Occipital lobe (tissue), 2 donors: ENCODE results near the gene ZNF574. TPM values are rescaled to one million over a fixed set of nuclear protein-coding genes. Genes with fewer than 3 reads are reported as not detected.
"Not testable (repeated sequence)": the region's sequence is repeated elsewhere in the genome, so short reads cannot be mapped to it uniquely, and the experiment has no call there.

Experiments
- DNase-seq: peaks from one replicate; lab custom pipeline; 2025; lab: John Stamatoyannopoulos, UW
- total RNA-seq: library from RNA; depleted of rRNA; stranded (reverse); fragments of >200 nt; gene quantifications from one replicate; pipeline ENCODE4 v1.2.3, GENCODE V29; 2014

Gene ZNF574, protein sequence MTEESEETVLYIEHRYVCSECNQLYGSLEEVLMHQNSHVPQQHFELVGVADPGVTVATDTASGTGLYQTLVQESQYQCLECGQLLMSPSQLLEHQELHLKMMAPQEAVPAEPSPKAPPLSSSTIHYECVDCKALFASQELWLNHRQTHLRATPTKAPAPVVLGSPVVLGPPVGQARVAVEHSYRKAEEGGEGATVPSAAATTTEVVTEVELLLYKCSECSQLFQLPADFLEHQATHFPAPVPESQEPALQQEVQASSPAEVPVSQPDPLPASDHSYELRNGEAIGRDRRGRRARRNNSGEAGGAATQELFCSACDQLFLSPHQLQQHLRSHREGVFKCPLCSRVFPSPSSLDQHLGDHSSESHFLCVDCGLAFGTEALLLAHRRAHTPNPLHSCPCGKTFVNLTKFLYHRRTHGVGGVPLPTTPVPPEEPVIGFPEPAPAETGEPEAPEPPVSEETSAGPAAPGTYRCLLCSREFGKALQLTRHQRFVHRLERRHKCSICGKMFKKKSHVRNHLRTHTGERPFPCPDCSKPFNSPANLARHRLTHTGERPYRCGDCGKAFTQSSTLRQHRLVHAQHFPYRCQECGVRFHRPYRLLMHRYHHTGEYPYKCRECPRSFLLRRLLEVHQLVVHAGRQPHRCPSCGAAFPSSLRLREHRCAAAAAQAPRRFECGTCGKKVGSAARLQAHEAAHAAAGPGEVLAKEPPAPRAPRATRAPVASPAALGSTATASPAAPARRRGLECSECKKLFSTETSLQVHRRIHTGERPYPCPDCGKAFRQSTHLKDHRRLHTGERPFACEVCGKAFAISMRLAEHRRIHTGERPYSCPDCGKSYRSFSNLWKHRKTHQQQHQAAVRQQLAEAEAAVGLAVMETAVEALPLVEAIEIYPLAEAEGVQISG
- 11.1 TPM for total RNA-seq

DNA sequence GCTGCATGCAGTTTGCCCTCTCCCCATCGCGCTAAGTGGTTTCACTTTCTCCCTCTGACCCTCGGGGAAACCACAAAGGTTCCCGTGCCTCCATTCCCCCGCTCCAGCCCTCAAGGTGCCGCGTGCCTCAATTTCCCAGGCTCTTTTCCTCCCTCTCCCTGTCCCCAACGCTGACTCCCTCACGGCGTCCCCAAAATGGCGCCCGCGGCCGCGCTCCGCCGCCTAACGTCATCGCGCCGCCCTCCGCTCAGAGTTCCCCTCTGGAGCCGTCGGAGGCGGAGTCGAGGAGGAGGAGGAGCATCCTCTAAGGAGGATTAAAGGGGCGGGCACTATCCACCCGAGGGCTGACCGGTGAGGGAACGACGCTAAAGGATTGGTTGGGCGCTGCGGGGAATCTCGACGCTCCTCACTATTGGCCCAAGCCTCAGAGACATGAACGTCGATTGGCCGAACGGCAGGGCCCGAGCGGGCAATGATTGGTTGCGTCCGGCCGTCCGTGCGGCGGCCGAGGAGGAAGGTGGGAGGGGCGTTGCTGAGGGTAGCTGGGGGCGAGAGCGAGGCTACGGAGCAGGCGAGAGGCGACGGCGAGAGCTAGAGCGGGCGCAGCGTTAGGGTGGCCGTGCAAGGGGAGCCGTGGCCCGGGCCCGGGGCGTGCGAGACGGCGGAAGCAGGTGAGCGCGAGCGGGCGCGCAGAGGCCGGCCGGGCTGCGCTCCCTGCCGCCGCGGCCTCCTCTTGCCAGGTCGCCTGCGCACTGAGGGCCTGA lies at the start of gene ZNF574:
Gene ZNF574 (plus strand): TSS at position 551 of the 764 bp plus-strand sequence. CDS start 2,441 bp downstream, outside the sequence.
- peak; percentile 98 for DNase-seq

DNA sequence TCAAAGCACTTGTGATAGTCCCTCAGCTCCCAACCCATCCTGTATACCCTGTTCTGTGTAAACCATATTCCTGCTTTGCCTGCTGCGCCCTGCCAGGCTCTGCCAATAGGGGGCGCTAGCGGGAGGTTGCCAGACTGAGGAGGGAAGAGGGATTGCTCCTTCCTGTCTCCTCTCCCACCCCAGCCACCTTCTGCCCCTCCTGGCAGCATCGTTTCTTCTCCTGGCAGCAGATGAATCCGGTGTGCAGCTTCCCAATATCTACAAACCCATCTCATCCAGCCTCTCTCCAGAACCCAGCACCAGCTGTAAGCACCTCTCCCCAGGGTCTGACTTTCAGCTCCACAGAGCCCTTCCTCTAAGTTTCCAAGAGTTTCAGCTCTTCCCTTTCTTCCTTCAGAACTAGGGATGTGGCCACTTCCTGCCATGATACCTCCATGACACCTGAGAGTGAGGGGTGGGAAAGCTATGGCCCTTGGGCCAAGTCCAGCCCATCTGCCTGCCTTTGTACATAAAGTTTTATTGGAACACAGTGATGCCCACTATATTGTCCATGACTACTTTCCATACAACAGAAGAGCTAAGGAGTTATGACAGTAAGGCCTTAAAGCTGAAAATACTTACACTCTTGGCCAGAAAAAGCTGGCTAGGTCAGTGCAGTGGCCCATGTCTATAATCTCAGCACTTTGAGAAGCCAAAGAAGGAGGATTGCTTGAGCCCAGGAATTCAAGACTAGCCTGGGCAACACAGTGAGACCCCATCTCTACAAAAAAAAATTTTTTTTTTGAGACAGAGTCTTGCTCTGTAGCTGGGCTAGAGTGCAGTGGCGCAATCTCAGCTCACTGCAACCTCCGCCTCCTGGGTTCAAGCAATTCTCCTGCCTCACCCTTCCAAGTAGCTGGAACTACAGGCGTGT lies 47.4 kb upstream of the ZNF574 start:
- DNase-seq, result no peak

DNA sequence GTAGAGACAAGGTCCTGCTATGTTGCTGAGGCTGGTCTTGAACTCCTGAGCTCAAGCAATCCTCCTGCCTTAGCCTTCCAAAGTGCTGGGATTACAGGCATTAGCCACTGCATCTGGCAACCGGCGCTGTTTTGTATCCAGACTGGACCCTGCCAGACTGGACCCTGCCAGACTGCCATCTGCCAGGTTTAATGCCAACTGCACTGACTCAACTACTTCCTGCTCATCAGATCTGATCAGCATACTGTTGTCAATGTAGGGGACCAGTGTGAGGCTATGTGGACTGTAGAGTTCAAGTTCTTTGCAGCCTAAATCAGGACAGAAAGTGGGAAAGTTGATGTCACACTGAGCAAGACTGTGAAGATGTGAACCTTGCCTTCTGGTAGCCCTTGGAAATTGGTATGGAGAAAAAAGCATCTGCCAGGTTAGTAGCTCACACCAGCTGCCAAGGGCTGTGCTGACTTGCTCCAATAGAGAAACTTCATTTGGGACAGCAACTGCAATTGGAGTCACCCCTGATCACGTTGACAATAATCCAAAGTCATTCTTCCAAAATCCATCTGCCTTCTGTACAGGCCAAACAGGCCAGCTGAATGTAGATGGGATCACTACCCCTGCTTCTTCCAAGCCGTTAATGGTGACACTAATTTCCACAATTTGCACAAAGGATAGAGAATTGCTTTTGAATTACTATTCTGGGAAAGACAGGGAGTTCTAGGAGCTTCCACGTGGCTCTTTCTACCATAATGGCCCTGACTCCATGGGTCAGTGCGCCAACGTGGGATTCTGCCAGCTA lies 45.1 kb upstream of the ZNF574 start:
- DNase-seq, result no peak

DNA sequence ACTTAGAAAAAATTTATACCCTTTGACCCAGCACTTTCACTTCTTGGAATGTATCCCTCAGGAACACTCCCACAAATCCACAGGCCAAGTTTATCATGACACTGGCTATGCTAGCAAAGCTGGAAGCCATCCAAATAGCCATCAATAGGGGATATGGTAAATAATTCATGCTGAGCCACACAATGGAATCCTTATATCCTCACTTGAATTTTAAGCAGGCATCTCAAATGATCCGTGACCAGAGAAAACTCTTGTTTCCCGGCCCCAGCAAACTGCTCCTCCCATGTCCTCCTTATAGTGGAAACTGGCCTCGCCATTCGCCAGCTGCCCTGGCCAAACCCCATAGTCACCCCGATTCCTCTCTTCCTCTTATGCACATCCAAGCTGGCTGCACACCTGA lies 43.5 kb upstream of the ZNF574 start:
- DNase-seq, result no peak

DNA sequence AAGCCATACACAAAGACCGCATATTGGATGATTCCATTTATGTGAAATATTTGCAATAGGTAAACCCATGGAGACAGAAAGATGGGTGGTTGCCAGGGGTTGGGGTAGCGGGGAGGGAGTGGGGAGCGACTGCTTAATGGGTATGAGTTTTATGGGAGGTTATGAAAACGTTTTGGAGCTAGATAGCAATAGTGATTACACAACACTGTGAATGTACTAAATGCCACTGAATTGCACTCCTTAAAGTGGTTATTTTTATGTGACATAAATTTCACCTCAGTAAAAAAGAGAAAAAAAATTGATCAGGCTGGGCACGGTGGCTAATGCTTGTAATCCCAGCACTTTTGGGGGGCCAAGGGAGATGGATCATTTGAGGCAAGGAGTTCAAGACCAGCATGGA lies 42.6 kb upstream of the ZNF574 start:
- no peak for DNase-seq

DNA sequence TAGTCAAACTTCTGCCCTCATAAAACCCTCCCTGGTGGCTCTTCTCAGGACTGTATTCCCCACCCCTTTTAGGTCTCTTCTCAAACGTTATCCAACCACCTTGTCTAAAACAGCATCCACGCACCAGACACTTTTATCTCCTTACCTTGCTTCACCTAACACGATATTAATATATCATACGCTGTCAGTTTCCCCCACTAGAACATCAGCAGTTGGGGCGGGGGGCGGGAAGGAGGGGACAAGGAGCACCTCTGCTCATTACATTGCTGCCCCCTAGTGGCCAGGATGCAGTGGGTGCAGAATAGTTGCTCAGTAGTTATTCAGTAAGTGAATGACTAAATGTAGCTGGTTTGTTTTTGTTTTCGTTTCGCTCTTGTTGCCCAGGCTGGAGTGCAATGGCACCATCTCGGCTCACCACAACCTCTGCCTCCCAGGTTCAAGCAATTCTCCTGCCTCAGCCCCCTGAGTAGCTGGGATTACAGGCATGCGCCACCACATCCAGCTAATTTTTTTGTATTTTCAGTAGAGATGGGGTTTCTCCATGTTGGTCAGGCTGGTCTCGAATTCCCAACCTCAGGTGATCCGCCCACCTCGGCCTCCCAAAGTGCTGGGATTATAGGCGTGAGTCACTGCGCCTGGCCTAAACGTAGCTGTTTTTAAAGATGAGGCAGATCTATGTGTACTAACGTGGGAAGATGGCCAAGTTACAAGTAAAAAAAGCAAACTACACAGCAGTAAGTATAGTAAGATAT lies 41.1 kb upstream of the ZNF574 start:
- DNase-seq, result not testable (repeated sequence)

DNA sequence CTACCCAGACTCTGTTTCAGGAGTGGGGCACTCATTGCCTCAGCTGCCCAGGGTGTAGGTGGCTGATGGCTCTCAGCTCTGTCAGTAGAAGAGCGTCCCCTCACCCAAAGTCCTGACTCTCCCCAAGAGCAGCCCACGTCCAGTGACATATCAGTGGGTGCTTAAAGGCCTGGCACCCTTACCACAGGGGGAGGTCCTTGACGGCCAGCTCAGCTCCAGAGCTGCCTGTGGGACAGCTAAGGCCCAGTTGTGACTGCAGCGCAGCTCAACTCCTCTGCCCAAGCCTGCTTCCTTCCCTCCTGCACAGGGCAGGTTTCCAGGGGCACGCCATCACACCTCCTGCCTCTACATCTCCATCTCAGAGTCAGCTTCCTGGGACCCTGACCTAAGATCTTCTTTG lies 38.3 kb upstream of the ZNF574 start:
- DNase-seq, result no peak

DNA sequence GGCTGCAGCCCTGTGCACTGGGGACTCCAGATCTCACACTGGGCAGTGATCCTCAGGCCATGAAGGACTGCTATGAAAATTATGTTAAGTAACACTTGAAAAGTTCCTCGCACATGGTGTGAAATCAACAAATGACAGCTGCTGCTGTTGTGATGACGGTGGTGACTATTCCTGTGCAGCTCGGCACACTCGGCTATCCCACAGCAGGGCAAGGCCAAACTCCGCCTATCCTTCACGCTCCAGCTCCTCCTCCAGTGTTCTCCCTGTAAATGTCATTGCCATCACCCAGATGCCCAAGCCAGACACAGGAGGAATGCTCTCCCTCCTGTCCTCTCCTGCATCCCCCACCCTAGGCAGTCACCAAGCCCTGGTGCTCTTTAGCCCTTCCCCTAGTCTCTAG lies 37.3 kb upstream of the ZNF574 start:
- peak; percentile 45 for DNase-seq

DNA sequence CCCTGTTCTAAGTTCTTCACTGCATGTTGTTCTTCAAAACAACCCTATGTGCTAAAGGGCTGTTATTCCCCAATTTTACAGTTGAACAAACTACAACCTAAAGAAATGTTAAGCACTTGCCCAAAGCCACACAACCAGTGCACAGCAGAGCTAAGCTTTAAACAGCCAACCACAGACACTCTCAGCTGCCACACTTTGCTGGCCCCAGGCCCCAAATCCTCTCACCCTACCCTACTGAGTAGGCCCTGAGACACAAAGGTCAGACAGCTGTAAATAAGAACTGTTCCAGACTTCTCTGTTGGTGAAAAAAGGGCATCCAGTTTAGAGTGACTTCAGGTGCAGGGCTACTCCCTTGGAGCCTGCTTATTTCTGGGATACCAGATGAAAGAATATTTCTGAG lies 35.9 kb upstream of the ZNF574 start:
- DNase-seq, result no peak

DNA sequence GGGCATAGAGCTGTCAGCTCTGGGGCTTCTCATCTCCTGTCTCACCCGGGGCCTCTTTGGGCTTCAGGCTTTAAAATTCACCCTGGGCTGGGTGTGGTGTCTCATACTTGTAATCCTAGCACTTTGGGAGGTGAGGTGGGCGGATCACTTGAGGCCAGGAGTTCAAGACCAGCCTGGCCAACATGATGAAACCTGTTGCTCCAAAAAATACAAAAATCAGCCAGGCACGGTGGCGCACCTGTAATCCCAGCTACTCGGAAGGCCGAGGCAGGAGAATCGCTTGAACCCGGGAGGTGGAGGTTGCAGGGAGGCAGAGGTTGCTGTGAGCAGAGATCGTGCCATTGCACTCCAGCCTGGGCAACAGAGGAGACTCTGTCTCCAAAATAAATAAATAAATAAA lies 35.5 kb upstream of the ZNF574 start:
- DNase-seq, result not testable (repeated sequence)

DNA sequence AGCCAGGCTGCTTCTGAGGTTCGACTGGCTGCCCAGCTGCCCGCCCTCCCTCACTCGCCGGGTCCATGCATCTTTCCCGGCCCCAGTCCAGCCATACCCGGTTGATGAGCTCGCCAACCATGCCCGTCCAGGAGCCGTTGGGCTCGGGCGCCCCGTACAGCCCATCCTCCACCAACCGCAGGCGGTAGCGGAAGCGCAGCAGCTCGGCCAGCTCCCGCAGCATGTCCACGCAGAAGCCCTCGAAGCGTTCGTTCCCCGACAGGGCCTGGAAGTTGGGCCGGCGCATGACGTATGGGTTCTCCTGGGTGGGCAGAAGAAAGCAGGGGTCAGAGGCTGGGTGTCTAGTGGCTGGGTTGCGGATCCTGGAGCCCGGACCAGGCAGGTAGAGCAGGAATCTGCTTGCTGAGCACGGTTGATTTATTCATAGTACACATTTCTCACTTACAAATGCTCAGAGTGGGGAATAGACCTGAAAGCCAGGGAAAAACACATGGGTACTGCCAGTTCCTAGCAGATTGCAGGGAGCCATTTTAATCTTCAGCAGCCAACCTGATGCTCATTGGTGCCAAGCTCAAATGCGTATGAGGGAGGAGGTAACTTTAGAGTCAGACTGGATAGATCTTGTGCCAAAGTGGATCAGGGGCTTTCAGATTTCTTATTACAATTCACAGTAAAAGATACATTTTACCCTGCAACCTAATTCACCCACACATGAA lies 33.4 kb upstream of the ZNF574 start:
- DNase-seq, result peak; percentile 29

DNA sequence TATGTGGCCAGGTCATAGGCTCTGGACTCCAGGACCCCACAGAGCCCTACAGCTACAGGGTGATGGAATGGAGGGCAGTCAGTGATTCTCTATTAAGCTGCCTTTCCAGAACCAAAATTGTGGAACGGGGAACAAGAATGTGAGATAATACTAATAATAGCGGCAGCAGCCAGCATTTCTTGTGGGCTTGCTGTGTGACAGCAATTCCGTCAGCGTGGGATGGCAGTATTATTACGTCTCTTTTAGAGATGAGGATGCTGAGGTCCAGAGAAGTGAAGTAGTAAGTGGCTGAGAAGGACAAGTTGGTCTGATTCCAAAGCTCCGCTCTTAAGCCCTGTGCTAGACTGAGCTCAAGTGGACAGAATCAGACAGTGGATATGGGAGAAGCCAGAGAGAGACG lies 30.4 kb upstream of the ZNF574 start:
- DNase-seq, result no peak

DNA sequence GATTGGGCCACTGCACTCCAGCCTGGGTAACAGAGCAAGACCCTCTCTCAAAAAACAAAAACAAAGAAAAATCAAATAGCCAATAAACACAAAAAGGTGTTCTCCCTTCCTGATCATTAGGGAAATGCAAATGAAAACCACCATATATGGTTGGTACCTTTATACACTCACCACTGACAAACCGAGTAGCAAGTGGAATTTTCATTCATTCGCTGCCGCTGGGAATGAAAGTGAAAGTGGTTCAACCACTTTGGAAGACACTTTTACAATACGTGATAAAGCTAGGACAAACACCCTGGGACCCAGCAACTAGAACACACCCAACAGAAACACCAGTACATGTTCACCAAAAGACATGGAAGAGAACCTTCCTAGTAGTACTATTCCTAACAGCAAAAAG lies 27.0 kb upstream of the ZNF574 start:
- DNase-seq, result no peak

DNA sequence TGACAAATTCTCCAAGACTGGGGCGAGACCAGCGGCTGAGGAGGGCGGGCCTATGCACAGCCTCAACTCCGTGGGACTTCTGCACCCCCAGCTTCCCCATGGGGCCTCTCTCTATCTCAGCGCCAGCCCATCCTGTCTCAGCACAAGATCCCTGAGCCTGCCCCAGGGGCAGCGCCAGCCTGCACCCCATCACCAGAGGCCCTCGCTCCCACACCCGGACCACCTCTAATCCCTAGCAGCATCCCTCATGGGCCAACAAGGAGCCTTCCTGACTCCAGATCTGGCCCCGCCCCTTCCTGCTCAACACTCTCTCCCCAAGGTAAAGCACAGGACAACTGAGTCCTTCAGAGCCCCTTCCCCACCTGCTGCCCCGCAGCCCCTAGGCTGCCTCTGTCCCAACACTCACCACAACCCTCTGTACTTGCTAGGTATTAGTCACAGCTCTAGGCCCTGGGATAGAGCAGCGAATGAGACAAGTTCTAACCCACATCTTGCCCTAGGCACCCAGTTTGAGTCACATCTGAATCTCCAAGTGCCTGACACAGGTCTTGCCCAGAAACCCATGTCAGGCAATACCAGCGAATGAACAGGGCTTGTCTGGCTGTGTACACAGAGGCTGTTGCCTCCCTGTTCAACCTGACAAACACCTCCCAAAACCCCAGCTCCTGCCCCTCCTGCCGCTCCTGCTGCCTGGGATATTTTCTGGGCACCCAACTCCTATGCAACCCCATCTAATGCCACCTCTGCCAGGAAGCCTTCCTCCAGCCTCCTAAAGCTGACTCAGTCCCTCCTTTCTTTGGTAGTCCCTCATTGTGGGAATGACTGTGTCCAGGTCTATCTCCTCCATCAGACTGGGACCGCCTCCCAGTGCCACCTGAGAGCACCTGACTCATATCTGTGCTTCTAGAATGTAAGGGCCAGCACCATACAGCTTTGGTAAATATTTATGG lies 24.5 kb upstream of the ZNF574 start:
- DNase-seq, result no peak

DNA sequence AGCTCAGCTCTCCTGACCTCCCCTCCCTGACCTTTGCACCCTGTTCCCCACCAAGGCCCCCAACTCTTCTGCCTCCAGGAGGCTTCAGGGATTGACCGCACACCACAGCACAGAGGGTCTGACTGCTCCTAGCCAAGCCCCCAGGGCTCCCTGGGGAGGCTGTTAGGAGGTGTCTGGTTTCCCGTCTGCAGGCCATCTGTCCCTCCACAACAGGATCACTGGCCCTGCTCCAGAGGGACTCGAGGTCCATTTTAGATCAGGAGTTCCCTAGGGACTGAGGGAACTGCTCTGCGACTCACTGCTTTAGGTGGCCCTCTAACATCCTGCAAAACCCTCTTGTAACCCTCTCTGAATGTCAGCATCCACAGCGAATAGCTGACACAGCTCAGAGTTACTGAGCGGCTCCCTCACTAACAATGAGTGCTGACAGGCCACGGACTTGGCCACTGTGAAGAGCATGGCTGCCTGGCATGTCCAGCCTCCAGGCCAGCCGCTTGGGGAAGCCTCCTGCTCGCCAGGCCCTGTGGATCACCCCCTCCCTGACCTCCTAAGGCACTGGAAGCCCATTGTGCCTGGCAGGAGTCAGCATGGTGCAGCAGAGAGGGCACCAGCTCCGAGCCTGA lies 23.6 kb upstream of the ZNF574 start:
- no peak for DNase-seq

DNA sequence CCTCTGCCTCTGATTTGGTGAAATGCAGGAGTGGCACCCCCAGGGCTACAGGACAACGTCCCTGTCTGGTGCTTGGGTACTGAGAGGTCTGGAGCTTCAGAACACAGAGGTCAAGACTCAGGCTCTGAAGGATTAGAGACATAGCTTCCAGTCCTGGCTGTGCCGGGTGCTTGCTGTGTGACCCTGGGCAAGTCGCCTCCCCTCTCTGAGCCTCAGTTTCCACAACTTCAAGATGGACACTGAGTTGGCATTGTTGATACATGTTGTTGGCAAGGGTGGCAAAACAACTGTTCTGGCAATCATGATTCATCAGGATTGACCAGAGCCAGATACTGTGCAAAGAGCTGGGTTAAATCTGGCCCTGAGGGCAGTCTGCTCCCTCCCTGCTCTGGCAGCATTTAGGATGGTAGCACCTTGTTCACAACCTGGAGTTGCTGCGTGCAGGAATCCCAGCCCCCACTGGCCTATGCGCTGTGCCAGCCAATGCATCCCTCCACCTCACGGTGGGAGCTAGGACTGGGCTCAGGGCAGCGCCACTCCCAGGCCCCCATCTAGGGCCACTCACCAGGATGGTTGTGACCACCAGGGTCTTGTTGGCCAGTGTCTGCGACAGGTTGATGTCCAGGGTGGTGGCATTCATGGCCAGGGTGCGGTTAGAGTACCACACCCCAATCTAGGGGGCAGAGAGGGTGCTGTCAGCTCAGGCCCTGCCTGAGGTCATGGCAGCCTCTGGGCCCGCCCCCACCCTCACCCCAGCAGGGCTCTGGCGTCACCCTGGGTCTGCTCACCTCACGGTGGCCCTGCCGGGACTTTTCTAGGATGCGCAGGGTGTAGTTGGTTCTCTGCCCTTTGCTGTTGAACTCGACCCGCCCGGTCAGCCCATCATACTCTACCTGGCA lies 22.7 kb upstream of the ZNF574 start:
- DNase-seq, result no peak
